HG03095 (cell line): ENCODE data around the gene DNAJC5.
"Not testable (repeated sequence)": the region's sequence is repeated elsewhere in the genome, so short reads cannot be mapped to it uniquely, and the experiment has no call there.

Source experiments
- ATAC-seq: cut with Tn5 transposase; IDR thresholded peaks from one replicate; pipeline ENCODE4 v1.9.1; 2021; ENCODE audit warnings: moderate library complexity; ENCODE audit not compliant: unreplicated experiment

The DNAJC5 gene

DNA sequence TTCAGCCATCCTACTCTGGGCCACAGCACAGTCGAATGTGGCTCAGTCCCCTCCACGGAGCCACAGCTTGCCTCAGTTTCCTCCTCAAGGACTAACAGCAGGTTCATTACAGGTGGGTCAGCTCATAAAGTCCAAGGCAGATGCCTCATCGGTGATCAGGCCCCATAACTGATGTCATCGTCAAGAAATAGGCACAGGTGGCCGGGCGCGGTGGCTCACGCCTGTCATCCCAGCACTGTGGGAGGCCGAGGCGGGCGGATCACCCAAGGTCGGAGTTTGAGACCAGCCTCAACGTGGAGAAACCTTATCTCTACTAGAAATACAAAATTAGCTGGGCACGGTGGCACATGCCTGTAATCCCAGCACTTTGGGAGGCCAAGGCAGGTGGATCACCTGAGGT lies 57.8 kb downstream of the DNAJC5 start:
- no peak for ATAC-seq

DNA sequence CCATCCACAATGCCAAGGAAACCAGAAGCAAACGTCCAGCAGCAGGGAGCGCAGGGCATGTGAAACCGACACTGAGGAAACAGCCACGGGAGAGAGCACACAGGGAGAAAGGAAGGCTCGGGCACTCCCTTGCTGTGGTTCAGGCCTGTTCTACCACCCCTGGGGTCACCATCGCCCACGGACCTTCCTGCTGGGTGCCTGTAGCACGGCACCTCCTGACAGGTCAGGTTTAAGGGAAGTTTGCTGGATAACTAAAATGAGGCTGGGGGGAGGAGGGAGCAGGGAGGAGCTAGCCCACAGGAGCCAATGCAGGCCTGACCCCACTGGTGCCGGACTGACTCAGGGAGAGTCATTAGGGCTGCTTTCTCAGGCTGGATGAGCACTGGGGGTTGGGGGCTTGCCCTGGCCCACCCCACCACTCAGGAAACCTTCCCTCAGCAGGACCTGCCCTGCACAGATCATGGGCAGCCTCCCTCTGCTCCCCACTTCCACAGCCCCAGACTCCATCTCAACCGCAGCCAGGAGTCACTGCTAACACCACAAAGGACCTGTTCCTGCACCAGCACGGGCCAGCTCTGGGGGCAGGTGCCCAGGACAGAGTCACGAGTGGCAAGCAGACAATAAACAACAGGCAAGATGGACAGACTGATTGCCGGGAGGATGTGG lies 59.0 kb downstream of the DNAJC5 start:
- ATAC-seq: no peak

DNA sequence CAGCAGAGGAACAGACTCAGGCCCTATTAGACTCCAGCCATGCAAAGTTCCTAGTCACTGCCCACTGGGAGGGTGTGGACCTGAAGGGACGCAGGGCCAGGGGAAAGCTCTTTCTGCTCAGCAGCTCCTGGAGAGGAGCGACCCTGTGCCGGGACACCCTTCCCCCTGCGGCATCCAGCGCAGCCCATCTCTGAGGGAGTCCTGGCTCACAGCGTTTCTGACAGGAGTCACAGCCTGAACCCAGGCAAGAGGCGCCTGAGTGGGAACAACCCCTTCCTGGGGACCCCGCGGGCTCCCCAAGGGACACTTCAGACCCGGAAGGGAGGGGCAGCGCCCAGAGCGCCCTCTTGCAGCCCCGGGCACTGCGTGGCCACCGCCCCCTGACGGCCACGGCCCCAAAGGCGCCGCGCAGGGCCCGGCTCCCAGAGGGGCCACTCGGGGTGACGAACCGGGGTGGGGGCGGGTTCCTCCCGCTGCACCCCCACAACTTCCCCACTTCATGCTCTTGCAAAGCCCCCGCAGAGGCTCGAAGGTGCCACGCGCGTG lies 60.4 kb downstream of the DNAJC5 start:
- peak; percentile 24 for ATAC-seq

DNA sequence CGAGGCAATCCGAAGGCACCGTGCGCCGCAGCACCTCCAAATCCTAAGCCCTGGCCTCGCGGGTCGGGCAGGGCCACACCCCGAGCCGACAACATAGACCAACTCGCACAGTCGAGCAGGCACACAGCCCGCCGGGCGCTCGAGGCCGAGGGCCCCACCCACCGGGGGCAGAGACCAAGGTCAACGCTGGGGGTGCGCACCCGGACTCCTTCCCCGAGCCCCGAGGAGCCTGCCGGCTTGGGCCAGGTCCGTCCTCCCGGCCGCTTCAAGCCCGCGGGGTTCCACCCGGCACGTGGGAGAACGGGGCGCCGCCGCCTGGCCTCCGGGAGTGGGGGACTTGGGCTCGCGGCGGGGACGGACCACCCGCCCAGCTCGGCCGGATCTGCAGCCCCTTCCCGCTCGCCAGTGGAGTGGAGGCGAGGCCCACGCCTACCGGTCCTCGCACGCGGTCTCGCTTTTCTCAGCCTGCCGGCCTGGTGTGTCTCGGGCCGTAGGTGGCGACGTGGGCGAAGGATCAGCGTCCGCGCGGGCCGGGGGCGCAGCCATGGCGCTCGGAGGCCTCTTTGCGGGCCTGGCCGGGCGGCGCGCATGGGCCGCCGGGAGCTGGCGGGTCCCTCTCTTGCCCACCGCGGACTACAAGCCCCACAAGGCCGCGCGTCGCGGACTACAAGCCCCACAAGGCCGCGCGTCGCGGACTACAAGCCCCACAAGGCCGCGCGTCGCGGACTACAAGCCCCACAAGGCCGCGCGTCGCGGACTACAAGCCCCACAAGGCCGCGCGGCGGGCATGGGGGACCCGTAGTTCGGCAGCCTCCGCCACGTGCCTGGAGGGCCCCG lies 61.1 kb downstream of the DNAJC5 start, which contains the start of gene UCKL1:
TSS of gene UCKL1 (minus strand) at position 590 of the 837 bp plus-strand sequence. CDS start at position 546, 44 bp downstream.
- peak; percentile 62 for ATAC-seq

DNA sequence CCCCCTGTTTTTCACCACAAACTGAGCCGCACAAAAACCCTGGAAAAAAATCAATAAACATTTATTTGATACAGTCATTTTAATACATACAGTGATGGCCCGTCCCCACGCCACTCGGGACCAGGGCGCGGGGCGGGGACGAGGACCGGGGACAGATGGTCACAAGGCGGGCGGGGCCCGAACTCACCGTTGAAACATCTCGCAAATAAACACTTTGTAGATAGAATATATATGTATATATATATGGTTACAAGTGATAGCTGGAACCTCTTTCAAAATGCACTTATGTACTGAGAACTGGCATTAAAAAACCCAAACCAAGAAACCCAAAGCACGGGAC lies 61.7 kb downstream of the DNAJC5 start:
- peak; percentile 4 for ATAC-seq

DNA sequence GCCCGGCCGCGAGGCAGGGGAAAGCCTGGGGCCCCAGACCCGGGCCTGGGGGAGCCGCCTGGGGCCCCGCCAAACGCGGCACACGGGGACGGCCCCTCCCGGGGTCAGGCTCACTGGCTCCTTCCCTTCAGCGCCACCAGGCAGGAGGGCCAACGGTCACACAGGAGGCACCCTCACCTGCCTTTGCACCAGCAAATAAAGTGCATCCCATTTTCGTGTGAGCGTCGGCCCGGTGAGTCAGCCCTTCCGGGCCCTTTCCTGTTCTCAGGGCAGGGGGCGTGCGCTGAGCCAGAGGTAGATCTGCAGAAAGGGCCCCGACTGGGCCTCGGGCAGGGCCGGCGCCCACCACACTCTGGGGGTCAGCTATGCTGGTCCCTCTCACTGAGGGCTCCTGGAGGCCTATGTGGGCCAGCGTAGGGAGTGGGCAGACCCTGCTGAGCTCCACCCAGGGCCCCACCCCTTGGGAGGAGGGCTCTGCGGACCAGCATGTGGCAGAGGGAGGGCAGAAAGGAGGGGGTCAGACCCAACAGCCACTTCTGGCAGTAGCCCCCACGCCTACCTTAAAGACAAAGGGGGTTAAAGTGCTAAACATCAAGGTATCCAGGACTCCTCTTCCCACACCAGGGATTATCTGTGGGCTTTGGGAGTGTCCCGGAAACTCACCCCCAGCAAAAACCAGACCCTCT lies 62.2 kb downstream of the DNAJC5 start:
- no peak for ATAC-seq

DNA sequence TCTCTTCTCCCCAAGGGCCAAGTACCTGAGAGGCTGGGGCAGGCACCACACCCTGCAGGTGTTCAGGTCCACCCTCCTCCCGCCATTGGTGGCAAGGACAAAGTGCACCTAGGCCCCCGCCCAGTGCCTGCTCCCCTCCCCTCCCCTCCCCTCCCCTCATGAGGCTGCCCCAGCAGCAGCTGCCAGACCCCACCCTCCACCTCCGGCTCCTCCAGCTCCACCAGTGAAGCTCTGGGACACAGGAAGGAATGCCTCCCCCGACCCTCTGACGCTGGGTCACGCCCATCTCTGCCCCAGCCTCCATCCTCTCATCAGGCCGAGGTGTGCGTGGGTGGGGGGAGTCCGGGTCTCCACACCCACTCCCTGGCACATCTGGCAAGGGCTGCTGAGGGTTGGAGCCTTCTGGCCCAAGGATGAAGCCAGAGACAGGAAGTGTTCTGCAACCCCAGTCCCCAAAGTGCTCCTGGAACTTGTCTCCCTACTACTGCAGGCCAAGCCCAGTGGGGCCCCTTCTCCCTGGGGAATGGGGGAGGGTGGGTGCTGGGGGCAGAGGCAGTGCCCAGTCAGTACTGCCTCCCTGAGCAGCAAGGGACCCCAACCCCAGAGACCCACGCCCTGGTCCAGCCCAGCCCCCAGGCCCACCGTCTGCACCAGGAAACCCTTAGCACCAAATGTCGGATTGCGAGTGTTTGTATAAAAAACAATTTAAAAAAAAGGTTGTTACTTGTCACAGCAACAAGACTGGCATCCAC lies 62.9 kb downstream of the DNAJC5 start:
- ATAC-seq: no peak

DNA sequence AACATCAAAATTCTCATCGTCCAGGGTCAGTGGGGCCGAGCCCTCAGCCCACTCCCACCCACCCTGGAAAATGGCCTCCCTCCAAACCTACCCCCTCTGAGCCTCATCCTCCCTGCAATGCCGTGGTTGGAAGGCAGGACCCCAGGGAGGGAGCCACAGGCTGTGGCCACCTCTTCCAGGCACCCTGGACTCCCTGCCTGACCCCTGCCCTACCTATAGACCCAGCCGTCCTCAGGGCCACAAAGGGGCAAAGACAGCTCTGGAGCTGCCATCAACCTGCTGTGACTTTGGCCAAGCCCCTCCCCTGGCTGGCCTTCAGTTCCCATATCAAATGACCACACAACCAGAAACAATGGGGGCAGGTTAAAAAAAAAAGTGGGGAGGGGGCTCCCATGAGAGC lies 63.5 kb downstream of the DNAJC5 start:
- no peak for ATAC-seq

DNA sequence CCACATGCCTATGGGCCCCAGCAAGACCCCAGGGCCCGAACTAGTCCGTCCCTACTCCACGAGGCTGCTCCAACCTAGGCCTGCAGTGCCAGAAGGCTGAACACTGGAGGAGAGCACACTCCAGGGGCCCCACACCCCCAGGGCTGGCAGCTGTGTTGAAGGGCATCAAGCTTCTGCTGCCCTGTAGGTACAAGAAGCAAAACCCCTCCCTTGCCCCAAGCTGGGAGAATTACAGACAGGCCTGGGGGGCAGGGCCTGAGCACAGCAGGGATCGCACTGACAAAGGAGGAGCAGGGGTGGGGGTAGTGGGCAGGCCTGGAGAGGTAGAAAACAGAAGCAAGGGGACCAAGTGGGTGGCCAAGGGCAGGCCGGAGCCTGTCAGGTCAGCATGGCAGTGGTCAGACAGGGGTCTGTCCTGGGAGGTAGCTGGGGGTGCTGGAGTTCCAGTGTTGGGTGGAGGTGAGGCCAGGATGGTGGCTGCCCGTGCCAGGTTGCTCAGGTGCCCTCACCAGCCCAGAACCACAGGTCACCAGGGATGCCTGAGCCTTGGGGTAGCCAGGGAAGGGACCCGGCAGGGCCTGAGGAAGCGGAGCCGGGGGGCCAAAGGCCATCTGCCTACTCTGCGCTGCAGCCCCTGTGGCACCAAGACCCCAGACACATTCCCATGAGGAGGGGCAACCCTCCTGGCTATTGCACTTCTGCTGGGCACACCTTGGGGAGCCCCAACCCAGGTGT lies 64.2 kb downstream of the DNAJC5 start:
- no peak for ATAC-seq

DNA sequence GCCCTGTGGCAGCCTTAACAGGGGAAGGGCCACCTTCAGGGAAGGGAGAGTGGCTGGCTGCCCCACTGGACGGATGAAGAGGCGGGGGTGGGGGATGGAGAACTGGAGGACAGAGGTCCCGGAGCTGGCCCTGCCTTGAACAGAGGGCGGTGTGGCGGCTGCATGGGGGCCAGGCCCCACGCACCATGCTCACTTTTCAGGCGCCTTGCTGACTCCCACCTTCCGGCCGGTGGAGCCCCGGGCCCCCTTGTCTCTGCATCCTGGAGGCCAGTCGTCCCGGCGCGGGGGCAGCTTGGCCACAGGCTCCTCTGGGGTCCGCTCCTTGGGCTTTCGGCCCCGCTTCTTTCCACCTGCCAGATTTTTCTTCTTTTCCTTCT lies 64.8 kb downstream of the DNAJC5 start:
- no peak for ATAC-seq

DNA sequence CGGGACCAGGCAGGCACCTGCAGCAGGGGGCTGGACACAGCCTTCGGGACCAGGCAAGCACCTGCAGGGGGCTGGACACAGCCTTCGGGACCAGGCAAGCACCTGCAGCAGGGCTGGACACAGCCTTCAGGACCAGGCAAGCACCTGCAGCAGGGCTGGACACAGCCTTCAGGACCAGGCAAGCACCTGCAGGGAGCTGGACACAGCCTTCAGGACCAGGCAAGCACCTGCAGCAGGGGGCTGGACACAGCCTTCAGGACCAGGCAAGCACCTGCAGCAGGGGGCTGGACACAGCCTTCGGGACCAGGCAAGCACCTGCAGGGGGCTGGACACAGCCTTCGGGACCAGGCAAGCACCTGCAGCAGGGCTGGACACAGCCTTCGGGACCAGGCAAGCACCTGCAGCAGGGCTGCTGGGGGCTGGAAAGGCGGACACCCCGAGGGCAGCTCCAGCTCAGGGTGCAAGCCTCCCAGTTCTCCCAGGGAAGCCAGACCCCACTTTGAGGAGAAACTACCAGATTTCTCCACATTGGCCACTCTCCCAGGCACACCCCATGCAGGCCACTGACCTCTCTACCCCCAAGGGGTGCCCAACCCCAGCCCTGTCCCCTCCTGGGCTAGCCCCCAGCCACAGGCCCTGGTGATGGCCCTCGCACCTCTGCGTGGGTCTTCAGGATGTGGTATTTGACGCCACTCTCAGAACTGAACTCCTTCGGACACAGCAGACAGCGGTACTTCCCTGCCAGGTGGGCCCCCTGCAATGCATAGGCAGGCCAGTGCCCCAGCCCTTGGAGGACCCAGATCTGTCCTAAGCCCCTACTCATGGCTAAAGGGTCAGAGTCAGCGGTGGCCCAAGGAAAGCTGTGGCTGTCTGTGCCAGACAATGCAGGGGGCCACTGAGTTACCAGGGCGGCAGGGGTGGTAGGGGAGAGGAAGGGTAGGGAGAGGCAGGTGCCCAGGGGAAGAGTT lies 66.0 kb downstream of the DNAJC5 start:
- ATAC-seq: not testable (repeated sequence)

DNA sequence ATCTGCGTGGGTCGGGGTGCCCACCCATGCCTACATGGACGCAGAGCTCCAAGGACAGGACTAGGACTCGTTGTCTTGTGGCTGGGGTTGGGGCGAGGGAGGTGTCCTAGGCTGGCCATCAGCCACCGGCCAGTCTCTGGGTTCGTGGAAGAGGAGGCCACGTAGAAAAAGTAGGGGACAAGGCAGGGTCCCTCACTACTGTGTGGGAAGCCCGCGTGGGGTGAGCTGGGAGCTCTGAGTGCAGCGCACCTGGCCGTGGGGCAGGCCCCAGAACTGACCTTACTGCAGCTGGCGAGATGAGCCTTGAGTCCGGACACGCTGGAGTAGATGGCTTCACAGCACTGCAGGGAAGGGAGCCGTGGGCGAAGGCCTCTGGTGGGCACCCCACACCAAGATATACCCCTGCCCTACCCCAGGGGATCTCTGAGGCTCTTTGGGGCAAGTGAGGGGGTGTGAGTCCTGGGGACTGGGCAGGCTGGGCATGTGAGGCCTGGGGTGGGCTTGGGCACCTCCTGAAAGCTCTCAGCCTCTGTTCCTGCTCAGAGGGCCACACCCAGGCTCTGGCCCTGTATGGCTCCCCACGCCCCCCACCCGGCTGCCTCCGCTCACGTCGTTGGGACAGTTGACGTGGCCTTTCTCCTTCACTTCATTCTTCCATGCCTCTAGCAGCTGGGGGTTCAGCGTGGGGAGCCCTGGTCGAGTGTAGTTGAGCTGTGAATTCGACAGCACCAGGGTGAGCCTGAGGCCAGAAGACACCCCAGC lies 66.9 kb downstream of the DNAJC5 start:
- ATAC-seq: no peak

DNA sequence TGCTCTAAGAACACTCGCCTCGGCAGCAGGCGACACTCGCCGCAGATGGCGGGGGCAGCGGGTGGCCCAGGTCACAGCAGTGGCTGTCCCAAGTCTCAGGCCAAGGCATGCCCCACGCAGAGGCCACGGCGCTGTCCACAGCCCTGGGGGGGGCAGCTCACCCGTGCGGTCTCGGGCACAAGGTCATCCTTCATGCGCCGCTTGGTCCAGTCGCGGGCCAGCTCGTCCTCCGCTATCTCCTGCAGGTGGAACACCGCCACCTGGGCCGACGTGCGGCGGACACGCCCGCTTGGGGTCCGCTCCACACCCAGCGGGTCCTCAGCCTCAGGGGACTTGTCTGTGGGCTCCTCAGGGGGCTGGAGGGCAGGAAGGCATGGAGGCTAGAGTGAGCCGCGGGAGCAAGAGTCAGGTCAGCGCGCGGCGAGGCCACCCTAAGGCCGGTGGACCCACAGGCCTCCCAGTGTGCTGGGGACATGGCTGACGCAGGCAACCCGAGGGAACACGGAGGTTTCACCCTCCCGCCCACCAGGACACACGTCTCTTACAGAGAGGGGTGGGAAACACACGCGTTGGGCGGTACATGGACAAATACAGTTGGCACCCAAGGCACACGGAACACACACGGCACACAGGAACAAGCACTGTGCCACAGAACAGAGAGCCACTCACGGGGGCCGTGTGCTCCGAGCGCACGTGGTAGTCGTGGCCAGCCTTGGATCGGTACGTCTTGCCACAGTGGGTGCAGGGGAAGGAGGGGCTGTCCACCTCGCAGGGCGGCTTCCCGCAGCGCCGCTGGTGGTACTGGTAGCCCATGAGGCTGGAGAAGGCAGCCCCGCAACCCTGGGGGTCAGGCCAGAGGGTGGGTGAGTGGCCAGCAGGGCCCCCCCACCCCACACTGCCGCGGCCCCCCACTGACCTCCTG lies 67.8 kb downstream of the DNAJC5 start:
- no peak for ATAC-seq

DNA sequence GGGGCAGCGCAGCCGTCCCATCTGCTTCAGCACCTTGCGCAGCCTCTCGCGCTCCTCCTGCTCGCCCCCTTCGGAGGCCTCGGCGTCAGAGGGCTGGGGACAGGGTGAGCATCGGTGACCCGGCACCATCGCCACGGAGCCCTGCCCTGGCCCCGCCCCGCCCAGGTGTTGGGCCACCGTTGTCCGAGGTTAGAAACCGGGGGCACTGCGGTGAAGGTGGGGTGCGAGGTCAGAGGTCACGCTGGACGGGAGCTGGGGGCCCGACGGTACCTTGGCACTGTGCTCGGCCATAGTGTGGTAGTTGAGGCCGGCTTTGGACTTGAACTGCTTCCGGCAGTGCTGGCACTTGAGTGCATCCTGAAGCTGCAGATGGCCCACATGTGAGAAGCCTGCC lies 68.4 kb downstream of the DNAJC5 start:
- ATAC-seq: no peak

DNA sequence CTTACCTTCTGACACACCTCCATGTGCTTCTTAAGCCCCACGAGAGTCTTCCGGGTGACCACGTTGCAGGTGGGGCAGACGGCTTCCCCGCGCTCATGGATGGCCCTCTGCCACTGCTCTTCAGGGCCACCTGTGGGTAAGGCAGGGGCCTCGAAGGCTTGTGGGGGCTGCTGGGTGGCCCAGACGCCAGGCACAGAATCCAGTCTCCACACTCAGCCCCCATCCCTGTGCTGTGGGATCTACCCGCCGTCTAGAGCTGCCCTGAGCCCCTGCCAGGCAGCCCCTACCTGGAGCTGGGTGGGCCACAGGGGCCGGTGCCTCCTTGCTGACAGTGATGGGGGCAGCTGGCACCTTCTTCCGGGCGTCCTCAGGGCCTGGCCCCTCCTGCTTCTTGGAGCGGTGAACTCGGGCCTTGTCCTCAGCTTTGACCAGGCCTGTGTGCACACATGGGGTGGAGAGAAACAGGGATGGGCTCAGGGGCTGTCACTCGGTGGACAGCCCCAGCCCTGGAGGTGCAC lies 68.9 kb downstream of the DNAJC5 start:
- no peak for ATAC-seq

DNA sequence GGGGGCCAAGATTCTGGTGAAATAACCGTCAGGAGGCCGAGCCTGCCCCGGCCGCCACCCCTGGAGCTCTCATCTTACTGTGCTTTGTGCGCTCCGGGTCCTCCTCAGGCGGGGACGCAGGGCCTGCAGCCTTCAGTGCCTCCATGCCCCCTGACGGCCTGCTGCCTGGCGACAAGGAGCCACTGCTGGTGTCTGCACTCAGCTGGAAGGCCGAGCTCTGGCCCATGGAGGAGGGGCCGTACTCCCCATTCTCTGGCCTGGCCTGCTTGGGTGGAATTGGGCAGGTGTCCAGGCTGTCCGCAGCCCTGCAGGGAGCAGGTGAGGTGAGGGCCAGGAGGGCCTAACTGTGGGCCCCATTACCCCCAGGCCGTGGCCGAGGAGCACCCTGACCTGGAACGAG lies 69.5 kb downstream of the DNAJC5 start:
- no peak for ATAC-seq
